OCI-LY1 (cell line): ENCODE measurements around the gene MAML1.

ENCODE experiments used
- EZH2 ChIP-seq: fragments of 200-600 bp; sonication (generic), shearing (Covaris generic); IDR thresholded peaks from 2 replicates; pipeline ENCODE4 v1.8.0; 2017; ENCODE audit warnings: borderline replicate concordance, mixed run types, mild to moderate bottlenecking, antibody characterized with exemption, low read length, moderate library complexity, mixed read lengths
- TF ChIP-seq, protein P1 (sequence below): fragments of 200-600 bp; sonication (generic), shearing (Covaris generic); IDR thresholded peaks from 2 replicates; pipeline ENCODE4 v1.5.1; 2017; ENCODE audit warnings: mild to moderate bottlenecking, antibody characterized with exemption, low read length, moderate library complexity, mixed read lengths

- TF ChIP-seq, protein P1, sequence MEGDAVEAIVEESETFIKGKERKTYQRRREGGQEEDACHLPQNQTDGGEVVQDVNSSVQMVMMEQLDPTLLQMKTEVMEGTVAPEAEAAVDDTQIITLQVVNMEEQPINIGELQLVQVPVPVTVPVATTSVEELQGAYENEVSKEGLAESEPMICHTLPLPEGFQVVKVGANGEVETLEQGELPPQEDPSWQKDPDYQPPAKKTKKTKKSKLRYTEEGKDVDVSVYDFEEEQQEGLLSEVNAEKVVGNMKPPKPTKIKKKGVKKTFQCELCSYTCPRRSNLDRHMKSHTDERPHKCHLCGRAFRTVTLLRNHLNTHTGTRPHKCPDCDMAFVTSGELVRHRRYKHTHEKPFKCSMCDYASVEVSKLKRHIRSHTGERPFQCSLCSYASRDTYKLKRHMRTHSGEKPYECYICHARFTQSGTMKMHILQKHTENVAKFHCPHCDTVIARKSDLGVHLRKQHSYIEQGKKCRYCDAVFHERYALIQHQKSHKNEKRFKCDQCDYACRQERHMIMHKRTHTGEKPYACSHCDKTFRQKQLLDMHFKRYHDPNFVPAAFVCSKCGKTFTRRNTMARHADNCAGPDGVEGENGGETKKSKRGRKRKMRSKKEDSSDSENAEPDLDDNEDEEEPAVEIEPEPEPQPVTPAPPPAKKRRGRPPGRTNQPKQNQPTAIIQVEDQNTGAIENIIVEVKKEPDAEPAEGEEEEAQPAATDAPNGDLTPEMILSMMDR = no peak
- TF ChIP-seq EZH2 = no peak
Observed at GRCh38 chr5:179824745-179825112, 92.1 kb downstream of the MAML1 start.
